ENCODE data around the gene CEACAM18. TPM values are rescaled to one million over a fixed set of nuclear protein-coding genes. Genes with fewer than 3 reads are reported as not detected.

Gene CEACAM18
- total RNA-seq, 1 donor from 2014 or later = not detected

DNA sequence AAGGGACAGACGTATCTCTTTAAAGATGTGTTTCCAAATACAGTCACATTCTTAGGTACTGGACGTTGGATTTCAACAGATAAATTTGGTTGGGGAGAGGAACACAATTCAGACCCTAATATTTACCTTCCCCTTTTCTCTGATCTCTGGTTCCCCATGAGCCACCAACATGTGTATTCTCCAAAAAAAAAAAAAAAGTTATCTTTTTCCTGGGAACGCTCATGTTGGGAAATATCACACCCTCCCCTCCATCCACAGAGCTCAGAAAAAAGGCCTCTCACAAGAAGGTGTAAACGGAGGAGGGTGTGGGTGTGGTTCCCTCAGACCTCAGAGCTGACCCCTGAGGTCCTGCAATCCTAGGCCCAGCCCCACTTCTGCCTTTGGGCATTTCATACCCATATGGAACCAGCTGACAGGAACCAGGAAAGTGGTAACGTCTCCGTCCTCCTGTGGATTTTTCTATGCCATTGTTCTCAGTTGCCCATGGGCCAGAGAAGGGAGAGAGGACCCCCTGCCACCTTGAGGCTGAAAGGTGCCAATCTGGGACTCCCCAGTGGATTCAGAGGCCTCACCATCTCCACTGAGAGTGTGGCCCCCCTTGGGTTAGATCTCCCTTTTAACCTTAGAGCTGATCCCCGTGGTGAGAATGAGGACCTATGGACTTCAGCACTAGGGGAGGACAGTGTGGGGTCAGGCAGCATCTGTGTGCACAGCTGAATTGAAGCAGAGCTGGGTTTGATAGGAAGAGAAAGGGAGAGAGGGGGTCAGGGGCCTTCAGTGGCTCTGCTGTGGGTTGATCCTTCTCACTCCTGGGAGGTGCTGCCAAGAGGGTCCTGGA lies 31.7 kb downstream of the CEACAM18 start:
- intact Hi-C loops (cut with DNase I) = no loop called here
- ATAC-seq (ENCODE audit: poor library complexity) (no peak), DNase-seq (no peak)

DNA sequence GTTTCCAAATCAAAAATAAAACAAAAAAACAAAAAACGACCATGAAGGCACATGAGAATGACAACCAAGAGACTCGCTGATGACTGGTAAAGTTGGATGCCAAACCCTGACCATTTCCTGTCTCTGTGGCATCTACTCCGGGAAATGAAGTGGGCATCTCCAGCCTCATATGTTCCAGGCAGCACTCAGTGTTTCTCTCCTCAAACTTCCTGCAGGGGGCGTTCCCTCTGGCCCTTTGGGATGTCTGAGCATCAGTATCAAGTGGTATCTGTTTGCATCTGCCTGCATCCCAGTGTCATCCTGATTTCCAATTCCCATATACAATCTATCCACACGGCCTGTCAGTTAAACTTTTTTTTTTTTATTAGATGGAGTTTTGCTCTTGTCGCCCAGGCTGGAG lies 33.0 kb downstream of the CEACAM18 start:
- no peak for DNase-seq
- no peak for ATAC-seq (ENCODE audit: poor library complexity)
- intact Hi-C loops (cut with DNase I) = no loop called here

DNA sequence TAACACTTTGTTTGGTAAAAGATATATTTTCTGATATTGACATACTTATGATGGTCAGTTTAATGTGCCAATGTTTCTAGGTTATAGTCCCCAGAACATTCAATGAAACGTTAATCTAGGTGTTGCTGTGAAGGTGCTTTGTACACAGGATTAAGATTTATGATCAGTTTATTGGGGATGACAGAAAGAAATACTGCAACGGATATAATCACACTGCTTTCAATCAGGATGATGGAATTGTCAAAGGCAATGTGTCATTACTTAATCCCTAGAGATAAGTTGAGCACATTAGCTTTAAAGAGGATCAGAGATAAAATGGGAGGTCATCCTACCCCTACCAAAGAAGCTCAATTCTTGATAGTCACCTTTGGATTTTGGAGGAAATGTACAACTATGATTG lies 35.6 kb downstream of the CEACAM18 start:
- DNase-seq = no peak
- ATAC-seq (ENCODE audit: poor library complexity) = no peak
- intact Hi-C loops (cut with DNase I) = no loop called here

DNA sequence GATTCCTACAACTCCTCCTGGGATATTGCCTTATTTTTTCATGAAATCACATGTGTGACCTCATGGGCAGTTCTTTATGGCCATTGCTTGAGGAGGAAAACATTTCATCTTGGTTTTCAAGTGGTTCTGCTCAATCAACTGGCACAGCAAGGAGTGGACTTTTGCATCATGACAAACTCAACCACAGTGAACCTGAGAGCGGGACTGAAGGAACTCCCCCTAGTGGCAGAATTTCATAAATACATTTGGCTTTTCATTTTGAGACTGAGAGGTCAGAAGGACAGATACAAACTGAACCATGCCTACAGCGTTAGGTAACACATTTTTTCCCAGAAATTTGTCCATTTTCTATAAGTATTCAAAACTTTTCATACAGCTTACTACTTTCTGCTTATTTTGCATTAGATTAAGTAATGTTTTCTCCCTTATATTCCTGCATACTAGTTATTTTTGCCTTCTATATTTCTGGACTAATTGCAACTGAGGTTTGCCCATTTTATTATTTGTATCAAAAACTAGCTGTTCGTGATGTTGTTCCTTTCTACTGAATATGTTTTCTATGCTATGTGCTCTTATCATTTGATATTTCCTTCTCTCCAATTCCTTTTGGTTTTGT lies 36.6 kb downstream of the CEACAM18 start:
- intact Hi-C loops (cut with DNase I) = no loop called here
- ATAC-seq (ENCODE audit: poor library complexity) (no peak), DNase-seq (no peak)

DNA sequence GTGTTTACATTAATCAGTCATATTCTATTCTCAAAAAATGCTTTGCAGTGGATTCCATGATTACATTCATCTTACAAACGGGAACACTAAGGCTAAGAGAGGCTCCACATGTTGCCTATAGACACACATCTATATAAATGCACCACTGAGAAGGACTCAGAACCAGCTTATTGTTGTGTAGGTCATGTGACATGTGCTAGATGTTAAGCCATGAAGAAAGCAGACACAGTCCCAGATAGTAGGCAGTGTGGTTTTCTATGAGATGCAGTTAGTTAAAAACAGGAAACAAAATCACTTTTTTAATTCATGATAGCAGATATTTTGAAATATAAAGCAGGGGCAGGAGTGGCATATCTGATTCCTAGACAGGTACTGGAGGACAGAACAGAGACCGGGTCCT lies 42.4 kb downstream of the CEACAM18 start:
- intact Hi-C loops (cut with DNase I) = no loop called here
- ATAC-seq (ENCODE audit: poor library complexity) (no peak), DNase-seq (no peak)

DNA sequence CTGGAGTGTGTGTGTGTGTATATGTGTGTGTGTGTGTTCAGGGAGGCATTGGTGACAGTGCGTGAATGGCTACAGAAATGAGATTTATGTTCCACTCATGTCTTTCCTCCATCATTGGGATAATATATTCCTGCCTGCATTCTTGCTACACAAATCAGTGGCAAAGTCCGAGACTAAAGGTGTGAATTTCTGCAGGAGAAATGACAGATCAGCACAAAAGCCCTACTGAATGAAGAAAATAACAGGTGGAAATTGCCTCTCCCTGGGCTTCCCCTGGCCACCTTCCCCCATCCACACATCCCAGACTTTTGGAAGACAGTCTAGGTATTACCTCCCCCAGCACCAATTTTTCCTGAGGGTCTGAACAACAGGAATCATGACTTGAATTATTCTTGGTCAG lies 43.0 kb downstream of the CEACAM18 start:
- intact Hi-C loops (cut with DNase I) = no loop called here
- ATAC-seq (ENCODE audit: poor library complexity) = no peak
- DNase-seq = no peak

DNA sequence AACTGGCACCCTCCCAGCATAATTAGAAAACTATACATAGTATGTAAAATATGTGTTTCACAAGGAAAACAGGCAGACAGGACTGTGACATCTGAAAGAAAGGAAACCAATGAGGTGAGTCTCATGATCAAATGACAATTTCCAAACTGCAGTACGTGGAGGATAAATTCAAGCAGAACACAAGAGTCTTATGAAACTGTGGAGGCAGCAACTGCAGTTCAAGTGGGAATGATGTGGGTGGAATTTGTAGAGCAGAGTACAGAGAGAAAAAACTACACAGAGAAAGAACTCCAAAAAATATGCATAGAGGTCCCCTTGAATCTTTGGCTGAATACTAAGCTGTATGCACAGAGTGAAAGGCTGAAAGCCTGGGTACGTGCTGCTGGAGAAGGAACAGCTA lies 43.4 kb downstream of the CEACAM18 start:
- DNase-seq (no peak), ATAC-seq (ENCODE audit: poor library complexity) (no peak)
- intact Hi-C loops (cut with DNase I) = no loop called here

DNA sequence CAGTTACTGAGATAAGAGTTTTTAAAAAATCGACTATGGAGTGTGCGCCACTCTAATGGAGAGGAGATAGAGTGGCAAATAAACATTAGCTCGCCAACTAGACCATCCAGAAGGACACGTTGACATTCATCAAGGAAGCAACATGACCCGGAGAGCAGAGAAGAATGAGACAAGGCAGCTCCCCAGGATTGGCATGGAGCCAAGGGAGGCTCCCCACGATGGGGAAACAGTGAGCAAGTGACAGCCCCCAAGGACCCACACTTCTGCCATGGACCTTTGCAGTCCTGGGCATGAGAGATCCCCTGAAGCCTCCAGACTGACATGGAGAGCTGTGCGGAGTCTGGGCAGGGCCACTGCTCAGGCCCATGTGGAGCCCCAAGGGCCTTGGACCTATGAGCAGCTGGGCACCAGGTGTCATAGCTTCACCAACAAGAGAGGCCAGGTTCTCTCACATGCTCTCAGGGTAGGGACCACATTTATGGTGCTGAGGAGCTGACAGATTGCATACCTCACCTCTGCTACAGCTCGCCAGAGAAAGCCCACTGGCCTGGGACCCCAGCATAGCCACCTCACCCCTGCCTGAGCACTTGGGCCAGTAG lies 46.4 kb downstream of the CEACAM18 start:
- ATAC-seq (ENCODE audit: poor library complexity) (no peak), DNase-seq (no peak)
- intact Hi-C loops (cut with DNase I) = no loop called here

DNA sequence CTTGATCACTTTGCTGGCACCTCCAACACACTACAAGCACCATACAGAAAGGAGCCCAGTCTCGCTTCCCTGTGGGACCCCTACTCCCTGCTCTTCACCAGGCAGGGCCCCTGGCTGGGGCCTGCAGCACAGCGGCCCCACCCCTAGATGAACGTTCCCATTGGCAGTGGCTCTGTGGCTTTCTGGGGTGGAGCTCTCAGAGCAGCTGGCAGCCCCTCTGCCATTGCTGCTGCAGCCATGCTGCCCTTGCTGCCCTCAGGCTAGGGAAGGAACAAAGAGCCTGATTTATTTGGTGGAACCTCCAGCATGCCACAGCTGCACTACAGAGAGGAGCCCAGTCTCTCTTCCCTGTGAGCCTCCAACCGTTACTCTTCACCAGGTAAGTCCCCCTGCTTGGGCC lies 47.3 kb downstream of the CEACAM18 start:
- no peak for DNase-seq

DNA sequence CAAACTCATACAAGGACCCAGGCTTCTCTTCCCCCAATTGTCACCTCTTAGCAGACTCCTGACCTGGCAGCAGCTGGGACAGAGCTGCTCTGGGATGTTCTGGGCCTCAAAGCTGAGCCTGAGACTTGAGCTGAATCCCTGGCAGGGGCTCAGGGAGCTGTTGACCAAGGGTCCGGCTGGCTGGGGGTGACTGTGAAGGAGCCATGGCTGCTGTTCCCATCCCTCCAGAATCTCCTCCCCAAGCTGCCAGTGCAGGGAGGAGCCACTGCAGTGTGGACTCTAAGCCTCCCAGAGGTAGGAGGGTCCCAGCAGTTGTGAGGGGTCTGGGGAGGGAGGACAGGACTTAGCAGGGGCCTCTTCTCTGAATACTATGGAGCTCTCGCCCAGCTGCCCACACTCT lies 51.0 kb downstream of the CEACAM18 start:
- no peak for DNase-seq
- ATAC-seq (ENCODE audit: poor library complexity) = no peak
- intact Hi-C loops (cut with DNase I) = no loop called here

More for the DNA sequence above, 47.3 kb downstream of the CEACAM18 start:
- ATAC-seq (ENCODE audit: poor library complexity) = no peak
- intact Hi-C loops (cut with DNase I) = no loop called here

DNA sequence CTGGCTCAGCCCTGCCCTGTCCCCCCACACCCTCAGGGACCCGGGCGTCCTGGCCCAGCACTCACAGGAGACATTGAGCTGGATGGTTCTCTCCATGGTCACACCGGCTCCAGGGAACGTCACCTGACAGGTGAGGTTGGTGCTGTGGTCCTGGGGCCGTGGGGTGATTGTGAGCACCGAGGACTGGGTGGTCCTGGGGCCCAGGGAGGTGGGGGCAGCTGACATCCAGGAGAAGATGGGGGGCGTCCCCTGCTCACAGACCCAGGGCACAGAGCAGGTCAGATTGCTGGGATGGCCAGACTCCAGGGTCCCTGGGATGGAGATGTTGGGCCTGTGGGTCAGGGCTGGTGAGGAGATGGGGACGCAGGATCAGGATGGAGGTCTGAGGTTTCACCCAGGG lies 52.3 kb downstream of the CEACAM18 start:
- ATAC-seq (ENCODE audit: poor library complexity) = no peak
- intact Hi-C loops (cut with DNase I) = no loop called here

DNA sequence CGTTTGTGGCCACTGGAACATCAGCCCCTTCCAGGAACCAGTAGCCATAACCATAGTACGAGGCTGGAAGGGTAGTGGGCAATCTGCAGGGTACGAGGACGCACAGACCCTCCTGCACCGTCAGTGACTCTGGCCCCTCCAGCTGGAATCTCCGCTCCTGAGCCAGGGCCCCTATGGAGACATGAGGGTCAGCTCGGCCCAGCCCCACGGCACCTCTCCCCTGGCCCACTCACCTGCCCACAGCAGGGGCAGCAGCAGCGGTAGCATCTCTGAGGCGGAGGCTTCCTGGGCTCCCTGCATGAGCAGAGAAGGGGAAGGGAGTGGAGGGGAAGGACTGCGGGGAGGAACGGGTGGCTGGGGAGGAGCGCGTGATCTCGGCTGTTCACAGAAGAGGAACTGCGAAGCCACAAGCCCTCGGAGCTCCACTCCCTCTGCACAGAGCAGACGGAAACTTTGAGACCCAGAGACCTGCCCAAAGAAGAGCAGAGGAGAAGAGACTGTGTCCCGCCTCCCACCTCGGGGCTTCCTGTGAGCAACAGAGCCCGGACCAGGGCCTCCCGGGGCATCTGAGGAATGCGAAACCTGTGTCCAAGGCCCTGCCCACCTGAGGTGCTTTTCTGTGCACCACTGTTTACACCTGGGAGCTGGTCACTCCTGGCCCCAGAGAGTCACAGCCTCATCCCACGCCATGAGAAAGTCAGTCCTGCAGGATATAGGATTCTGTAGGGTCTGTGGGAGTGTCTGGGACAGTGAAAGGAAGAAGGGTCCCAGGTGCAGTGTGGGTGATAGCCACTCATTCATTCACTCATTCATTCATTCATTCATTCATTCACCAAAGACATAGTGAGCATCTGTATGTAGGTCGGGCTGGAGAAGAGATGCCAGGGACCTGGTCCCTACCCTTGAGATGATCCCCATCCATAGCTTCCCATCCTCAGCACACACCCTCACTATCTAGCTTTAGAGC lies 53.3 kb downstream of the CEACAM18 start, which contains the start of gene SIGLEC6:
Gene SIGLEC6 (minus strand): TSS at position 322 of the 967 bp plus-strand sequence. CDS start 22 bp downstream, at position 300.
- DNase-seq = peak; percentile 73
- intact Hi-C loops (cut with DNase I) = no loop called here
- peak; percentile 75 for ATAC-seq (ENCODE audit: poor library complexity)

More for the DNA sequence above, 52.3 kb downstream of the CEACAM18 start:
- no peak for DNase-seq

DNA sequence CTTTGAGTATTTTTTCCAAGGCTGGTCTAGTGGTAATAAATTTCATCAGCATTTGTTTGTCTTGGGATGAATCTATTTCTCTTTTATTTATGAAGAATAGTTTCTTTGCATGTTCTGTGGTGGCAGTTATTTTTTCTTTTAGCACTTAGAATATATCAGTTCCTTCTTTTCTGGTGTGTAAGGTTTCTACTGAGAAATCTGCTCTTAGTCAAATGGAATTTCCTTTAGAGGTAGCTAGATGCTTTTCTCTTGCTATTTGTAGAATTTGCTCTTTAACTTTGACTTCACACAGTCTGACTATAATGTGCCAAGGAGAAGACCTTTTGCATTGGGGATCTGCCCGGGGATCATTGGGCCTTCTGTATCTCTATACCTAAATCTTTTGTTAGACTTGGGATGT lies 57.2 kb downstream of the CEACAM18 start:
- no peak for DNase-seq
- no peak for ATAC-seq (ENCODE audit: poor library complexity)
- intact Hi-C loops (cut with DNase I) = no loop called here

DNA sequence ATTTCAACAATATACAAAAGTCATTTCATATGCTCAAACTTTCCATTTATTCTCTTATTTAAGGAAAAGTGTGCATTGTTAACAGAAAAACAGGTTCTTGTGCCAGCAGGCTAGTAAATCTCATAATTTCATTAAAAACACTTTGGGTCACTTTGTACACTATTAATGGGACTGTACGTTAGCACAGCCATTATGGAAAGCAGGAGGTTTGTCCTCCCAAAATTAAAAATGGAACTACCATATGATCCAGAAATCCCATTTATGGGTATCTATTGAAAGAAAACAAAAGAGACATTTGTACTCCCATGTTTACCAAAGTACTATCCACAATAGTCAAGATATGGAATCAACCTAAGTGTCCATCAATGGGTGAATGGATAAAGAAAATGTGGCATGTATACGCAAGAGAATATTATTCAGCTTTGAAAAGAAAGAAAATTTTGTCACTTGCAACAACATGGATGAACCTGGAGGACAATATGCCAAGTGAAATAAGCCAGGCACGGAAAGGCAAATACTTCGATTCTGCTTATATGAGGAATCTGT lies 61.6 kb downstream of the CEACAM18 start:
- intact Hi-C loops (cut with DNase I) = no loop called here
- no peak for DNase-seq
- no peak for ATAC-seq (ENCODE audit: poor library complexity)

Other genes with a start within 250 kb of the CEACAM18 start
- gene SIGLECL1, start 227.5 kb upstream of the CEACAM18 start, total RNA-seq = not detected
- not detected for gene IGLON5, start 166.9 kb upstream of the CEACAM18 start, total RNA-seq
- gene VSIG10L, start 136.4 kb upstream of the CEACAM18 start, total RNA-seq = 0.65 TPM
- 530 TPM for gene ETFB, start 112.2 kb upstream of the CEACAM18 start, total RNA-seq
- gene CLDND2, start 109.5 kb upstream of the CEACAM18 start, total RNA-seq = 0.46 TPM
- 2.3 TPM for gene NKG7, start 105.9 kb upstream of the CEACAM18 start, total RNA-seq
- gene LIM2, start 90.6 kb upstream of the CEACAM18 start, total RNA-seq = not detected
- not detected for gene C19orf84, start 87.9 kb upstream of the CEACAM18 start, total RNA-seq
- gene SIGLEC10, start 60.9 kb upstream of the CEACAM18 start, total RNA-seq = 0.19 TPM
- gene SIGLEC8, start 20.1 kb upstream of the CEACAM18 start, total RNA-seq = 0.13 TPM
- gene SIGLEC12, start 23.3 kb downstream of the CEACAM18 start, total RNA-seq = not detected
- gene SIGLEC6, start 53.1 kb downstream of the CEACAM18 start, total RNA-seq = 0.16 TPM
- 6.5 TPM for gene ZNF175, start 92.7 kb downstream of the CEACAM18 start, total RNA-seq
- gene SIGLEC5, start 151.9 kb downstream of the CEACAM18 start, total RNA-seq = not detected
- gene SIGLEC14, start 168.3 kb downstream of the CEACAM18 start, total RNA-seq = 1.00 TPM
- gene SPACA6, start 214.8 kb downstream of the CEACAM18 start, total RNA-seq = 10.1 TPM
- gene HAS1, start 245.5 kb downstream of the CEACAM18 start, total RNA-seq = 0.70 TPM

All from Right ventricle myocardium superior (tissue), 1 donor.